Glomerular visceral epithelial cell (primary cell): ENCODE results near the gene CAMK1D.

ENCODE experiments used
- DNase-seq: peaks from one replicate; pipeline ENCODE4 v3.0.0-alpha.2; 2016; ENCODE audit errors: extremely low spot score

The CAMK1D gene

GRCh38 chr10:12594448-12594944 lies 245.1 kb downstream of the CAMK1D start:
- DNase-seq = no peak

- DNase-seq = no peak
These were observed 246.7 kb downstream of the CAMK1D start for GRCh38 chr10:12595936-12596576.

DNA sequence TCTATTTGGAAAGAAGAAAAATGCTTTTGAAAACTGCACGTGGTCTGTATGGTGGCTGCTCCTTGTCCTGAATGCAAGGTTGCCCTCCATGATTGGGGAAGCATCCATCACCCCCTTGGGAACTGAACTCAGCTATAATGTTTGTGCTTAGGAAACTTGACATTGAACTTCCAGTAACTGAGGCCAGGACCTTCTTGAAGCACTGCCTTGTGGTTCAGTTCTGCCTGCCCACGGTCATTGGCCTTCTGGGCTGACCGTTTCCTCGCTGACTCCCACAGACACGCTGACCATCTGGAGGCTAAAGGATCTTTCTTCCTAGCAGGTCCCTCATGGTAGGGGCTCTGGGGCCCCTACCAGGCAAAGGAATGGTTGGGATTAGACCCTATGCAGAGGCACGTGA lies 247.8 kb downstream of the CAMK1D start:
- DNase-seq = no peak

DNA sequence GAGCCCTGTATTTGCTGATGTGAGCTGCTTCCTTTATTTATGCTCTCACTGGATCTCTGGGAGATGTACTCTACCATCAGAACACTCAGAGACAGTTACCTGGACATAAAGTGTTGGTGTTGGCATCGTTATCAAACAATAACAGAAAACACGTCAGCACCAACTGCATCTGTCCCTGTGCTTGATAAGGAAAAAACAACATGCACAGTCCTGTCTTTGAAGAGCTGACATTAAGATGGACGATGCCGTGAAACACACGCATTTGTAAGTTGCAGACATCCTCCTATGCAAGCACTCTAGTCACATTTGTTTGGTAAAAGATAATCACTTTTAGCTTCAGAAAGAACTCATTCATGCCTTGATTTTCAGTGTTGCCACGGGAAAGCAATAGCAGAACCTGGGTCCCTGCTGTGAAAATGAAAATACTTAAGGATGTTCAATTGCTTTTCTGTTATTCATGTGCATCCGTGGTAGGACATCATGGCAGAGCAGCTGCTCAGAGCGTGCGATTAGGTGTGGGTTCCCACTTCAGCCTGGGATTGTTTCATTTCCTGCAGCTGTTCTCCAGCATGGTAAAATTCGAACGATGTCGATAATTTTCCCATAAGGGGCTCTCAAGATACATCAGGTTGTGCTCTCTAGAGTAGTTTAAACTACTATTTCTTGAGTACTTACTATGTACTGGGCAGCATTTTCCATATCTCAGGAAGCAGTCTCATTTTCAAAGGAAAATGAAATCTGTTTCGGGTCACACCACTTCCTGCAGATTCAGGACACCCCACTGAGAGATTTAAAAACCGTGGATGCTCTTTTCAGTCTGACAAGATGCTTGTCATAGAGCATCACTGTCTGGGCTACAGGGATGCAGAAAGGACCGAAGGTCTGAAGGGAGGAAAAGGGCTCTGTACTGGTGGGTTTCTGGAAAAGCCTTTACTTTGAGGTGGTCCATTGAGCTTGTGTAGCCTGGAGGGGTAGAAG lies 248.7 kb downstream of the CAMK1D start:
- DNase-seq = no peak

DNA sequence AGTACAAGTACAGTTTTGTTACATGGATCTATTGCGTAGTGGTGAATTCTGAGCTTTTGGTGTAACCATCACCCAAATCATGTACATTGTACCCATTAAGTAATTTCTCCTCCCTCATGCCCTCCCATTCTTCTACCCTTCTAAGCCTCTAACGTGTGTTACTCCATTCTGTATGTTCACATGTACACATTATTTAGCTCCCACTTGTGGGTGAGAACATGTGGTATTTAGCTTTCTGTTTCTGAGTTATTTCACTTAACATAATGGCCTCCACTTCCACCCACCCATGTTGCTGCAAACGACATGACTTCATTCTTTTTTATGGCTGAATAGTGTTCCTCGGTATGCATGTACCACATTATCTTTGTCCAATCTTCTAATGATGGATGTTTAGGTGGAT lies 251.3 kb downstream of the CAMK1D start:
- DNase-seq = no peak

DNA sequence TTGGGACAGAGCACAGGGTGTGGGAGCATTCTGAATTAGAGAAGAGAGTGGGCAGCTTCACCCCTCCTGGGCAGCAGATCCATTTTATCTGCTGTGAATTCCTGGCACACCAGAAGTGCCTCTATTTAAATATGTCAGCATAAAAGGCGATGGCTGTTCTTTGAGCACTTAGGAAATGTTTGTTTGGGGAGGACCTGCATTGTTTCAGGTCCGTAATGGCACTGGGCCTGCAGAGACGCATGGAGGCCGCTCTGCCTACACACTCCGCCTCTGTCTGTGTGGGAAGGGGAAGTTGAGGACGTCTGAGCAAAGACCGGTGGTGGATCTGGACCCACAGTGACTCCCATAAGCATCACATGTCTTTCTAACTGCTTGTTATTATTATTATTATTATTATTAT lies 253.2 kb downstream of the CAMK1D start:
- DNase-seq = no peak

DNA sequence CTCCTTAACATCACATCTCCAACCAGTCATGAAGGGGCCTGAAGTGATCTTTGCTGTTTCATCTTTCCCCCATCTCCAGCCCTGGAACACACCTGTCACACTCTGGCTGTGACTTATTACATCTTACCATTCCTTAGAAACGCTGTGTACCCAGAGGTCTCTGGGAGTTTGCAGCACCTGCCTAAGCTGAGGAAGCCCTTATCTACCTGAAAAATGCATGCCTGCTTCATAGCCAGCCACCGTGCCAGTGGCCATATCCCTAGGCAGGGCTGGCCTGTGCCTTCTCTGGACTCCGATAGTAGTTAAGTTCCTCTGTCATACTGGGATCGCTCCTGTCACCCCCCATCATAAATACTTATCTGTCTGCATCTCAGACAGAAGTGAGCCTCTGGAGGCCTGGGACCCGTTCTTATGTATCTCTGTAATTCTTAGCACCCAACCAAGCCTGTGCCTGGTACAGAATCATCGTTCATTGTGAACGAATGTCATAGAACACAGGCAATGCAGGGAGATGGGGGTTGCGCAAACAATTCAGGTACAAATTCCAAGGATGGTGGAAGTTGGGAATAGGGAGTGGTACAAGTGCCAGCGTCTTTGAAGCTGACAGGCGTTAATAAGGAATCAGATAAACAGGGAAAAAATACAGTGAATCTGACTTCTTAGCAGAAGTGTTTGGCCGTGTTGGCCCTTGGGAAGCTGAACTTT lies 254.6 kb downstream of the CAMK1D start:
- no peak for DNase-seq

DNA sequence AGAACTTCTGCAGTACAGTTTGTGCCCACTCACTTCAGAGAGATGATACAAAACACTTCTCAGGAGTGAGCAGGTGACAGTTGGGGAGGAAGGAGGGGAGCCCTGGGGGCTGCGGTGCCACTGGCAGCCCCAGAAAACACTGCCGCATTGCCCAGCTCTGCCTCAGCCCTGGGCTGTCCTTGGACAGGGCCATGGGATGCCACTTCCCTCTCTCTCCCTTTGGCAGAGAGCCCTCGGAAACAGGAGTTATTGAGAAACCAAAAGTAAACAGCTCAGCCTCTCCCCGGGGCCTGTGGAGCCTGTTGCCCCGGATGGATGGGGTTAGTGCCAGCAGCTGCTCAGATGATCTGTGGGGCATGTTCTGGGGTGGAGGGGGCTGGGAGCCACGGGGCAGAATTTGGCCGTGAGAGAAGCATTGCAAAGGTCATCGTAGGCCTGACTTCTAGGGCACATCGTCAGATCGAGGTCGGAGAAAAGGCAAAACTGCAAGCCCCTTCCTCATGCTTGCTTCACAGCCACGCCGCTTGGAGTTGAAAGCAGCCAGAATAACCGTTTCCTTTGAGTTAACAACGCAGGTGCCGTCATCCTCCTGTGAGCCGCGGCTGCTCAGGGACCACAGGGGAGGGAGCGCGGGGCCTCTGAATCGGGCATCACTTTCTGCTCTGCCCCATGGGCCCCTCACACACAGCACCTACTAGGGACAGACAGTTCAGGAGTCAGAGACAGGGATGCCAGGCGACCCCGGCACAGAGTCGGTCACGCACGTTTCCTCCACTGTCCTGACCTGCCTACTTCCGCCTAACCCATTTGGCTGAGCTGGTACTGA lies 256.4 kb downstream of the CAMK1D start:
- peak; percentile 71 for DNase-seq

DNA sequence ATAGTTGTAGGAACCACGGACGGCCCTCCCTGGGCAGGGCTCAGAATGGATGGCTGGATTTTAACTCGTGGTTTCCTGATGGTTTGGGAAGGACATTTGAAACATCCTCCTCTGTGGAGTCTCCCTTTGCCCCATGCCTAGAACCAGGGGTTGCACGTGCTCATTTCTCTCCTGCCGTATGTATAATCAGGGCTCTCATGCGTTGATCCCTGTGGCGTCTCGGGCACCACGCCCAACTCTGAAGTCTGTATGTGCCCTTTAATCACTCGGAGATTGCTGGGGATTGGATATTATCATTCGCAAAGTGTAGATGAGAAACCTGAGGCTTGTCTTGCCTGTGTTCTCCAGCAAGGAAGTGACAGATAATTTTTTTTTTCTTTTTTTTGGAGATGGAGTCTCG lies 257.1 kb downstream of the CAMK1D start:
- DNase-seq = no peak

GRCh38 chr10:12608761-12609160 lies 259.4 kb downstream of the CAMK1D start:
- DNase-seq = no peak

DNA sequence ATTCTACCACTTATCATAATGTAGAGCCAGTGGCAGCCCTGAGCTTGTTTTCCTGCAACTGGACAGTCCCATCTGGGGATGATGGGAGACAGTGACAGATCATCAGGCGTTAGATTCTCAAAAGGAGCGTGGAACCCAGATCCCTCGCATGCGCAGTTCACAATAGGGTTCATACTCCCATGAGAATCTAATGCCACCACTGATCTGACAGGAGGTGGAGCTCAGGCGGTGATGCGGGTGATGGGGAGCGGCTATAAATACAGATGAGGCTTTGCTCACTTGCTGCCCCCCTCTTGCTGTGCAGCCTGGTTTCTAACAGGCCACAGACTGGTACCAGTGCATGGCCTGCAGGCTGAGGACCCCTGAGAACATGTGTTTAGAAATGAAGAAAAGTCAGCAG lies 260.1 kb downstream of the CAMK1D start:
- DNase-seq = no peak

DNA sequence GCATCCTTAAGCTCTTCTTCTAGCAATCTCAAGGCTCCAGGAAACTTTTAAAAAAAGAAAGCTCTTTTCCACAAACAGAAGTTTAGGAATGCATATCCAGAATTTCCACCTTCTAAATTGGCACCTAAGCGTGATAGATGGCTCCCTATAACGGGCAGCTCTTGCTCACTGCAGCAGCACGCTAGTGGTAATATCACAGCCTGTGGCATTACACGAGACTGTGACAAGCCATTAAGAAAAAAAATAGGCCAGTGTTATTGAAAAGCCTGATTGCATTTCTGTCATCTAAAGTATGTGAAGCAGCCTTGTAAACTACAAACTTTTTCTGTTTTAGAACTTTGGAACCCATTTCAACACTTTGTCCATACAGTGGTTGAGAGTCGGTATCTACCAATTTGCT lies 263.8 kb downstream of the CAMK1D start:
- DNase-seq = no peak

GRCh38 chr10:12614177-12614995 lies 265.0 kb downstream of the CAMK1D start:
- DNase-seq = no peak

GRCh38 chr10:12615296-12616220 lies 266.2 kb downstream of the CAMK1D start:
- no peak for DNase-seq

DNA sequence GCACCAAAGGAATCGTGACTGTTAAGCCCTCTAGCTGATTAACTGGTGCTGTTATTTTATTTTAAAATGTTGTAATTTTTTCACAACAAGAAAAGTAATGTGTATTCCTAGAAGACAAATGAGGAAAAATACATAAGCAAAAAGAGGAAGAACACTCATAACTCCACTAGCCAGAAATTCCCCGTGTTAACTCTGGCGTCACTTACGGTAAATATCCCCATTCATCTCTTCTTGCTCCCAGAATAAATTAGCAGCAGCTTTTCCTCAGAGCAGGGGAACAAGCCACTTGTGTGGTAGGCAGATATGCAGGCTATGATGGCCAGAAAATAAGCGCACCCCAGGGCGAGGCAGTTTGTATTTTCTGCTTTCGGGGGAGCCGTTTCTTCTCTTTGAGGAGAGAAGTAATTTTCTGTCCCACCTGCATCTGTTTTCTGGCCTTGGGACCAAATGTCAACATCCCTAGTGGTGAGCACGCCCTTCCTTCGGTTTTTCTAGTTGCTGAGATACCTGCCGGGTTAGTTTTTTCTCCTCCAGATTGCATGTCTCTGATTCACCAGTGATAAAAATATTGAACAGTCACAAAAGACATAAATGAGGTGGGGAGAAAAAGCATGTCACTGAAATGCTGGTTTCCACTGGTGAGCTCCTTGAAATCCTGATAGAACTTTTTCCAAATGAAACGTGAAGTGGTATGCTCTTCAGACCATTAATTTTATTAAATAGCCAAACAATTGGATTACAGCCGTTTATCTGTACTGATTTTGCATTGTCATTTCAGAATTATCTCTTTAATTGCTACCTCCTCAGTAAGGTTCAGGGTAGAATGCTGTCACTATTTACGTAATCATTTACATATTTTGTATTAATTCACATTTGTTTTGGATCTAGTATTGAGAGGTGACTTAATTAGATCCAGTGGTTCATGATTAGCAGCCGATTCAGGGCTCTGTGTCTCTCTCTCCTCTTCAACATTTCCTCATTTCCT lies 268.1 kb downstream of the CAMK1D start:
- DNase-seq = no peak

DNA sequence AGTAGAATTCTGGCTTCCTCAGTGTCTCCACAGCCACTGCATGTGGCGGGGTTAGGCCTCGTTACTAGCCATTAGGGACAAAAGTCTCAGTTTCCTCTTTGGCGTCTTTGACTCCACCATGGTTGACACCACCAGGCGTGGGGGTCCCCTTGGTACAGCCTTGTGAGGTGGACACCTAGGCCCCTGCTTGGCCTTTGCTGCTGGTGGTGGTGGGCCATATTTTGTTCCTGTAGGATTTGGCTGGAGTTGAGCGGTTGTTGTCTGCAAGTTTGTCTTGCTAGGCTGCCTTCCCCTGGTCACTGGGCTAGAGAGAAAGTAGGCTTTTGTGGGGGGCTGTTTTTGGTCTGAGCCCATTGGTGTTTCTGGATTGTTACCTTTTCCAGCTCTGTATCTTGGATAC lies 272.7 kb downstream of the CAMK1D start:
- no peak for DNase-seq

DNA sequence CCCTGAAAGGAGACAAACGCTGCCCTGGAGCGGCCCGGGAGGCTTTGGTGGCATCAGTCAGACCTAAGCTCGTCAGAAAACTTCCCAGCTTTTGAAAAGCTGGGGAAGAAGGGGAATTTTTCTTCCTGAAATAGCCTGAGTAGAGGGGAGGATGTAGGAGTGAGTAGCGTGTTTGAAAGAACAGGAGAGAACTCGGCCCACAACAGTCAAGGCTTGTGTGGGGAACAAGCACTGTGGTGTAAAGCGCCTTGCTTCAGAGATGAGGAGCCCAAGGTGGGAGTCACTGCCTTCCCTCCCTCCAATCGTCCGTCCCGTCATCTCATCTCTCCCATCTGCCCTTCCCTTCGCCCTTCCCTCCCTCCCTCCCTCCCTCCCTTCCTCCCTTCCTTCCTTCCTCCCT lies 273.3 kb downstream of the CAMK1D start:
- DNase-seq = no peak

DNA sequence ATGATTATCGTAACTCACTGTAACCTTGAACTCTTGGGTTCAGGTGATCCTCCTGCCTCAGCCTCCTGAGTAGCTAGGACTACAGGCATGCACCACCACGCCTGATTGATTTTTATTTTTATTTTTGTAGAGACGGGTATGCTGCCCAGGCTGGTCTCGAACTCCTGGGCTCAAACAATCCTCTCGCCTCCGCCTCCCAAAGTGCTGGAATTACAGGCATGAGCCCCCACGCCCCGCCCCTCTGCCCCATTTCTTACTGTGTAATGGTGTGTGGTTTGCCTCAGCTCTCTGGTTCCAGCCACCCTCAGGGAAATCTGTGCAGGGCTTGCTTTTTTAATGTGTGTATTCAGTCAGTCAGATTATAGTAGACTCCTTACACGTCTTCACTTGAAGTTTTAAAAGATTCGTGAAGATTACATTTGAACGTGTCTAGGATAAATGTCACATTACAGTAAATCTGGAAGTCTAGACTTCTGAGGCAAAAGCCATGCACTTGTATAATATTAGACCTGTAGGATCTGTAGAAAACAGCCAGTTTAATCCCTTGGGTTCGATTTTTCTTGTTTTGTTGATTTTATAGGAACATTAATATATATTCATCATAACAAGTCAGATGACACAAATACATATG lies 276.2 kb downstream of the CAMK1D start:
- DNase-seq = no peak
